Panc1 (cell line): ENCODE measurements around the gene SFTPD. TPM values are rescaled to one million over a fixed set of nuclear protein-coding genes. Genes with fewer than 3 reads are reported as not detected.
A peak's percentile ranks its signal among the peaks of the same experiment; 100 is the strongest.

ENCODE experiments used
- ATAC-seq: fragments of 200-7000 bp; cut with Tn5 transposase; 2 replicates; pipeline ENCODE4 v1.9.1; 2020; ENCODE audit warnings: mild to moderate bottlenecking, moderate library complexity
- BruUV-seq: library from RNA; stranded (reverse); fragments of 400-500 nt; replicated peaks from 2 replicates; lab custom pipeline; 2021; lab: Mats Ljungman, UMichigan
- CTCF ChIA-PET: fragments of 300-600 bp; sonication (Branson Sonifier 250); formaldehyde crosslinking; loops from one replicate; lab custom pipeline; 2022; ENCODE audit warnings: antibody characterized with exemption; lab: Charles Lee
- POLR2A ChIA-PET: fragments of 300-600 bp; sonication (Branson Sonifier 250); formaldehyde crosslinking; loops from one replicate; lab custom pipeline; 2022; ENCODE audit warnings: antibody characterized with exemption; lab: Charles Lee
- DNase-seq: peaks from one replicate; pipeline ENCODE4 v3.0.0-alpha.2; 2010; ENCODE audit warnings: low read depth, low spot score
- H3K27ac ChIP-seq: 2 replicates; pipeline ENCODE4 v1.5.1; 2011; ENCODE audit warnings: mild to moderate bottlenecking, low read length, inconsistent platforms
- H3K27me3 ChIP-seq: fragments of 200-500 bp; sonication (Bioruptor generic); 2 replicates; pipeline ENCODE4 v1.6.0; 2014; ENCODE audit warnings: low read length, inconsistent platforms; ENCODE audit not compliant: control insufficient read depth, insufficient read depth
- H3K36me3 ChIP-seq: fragments of 200-500 bp; sonication (Bioruptor generic); 2 replicates; pipeline ENCODE4 v1.5.1; 2014; ENCODE audit warnings: inconsistent platforms, mild to moderate bottlenecking, low read length, moderate library complexity; ENCODE audit not compliant: control insufficient read depth, insufficient read depth
- H3K4me1 ChIP-seq: 2 replicates; pipeline ENCODE4 v1.5.1; 2011; ENCODE audit warnings: inconsistent platforms, mild to moderate bottlenecking, low read length, moderate library complexity; ENCODE audit not compliant: control insufficient read depth, insufficient read depth
- H3K4me3 ChIP-seq, 2 experiments: 2 replicates each; pipeline ENCODE4 v1.5.1; 2011 to 2012; ENCODE audit warnings: low read depth in 2 of 2, low read length in 2 of 2, mild to moderate bottlenecking in 2 of 2, inconsistent platforms in 1 of 2, moderate library complexity in 1 of 2
- H3K9me3 ChIP-seq: fragments of 200-500 bp; sonication (Bioruptor generic); 2 replicates; pipeline ENCODE4 v1.5.1; 2014; ENCODE audit warnings: low read depth, mild to moderate bottlenecking, inconsistent platforms, low read length, moderate library complexity; ENCODE audit not compliant: control insufficient read depth, insufficient read depth
- POLR2AphosphoS5 ChIP-seq: IDR thresholded peaks from 2 replicates; pipeline ENCODE4 v1.6.1; 2012; ENCODE audit warnings: mild to moderate bottlenecking, low read depth, low read length, moderate library complexity
- SIN3A ChIP-seq: IDR thresholded peaks from 2 replicates; pipeline ENCODE4 v1.6.1; 2012; ENCODE audit warnings: low read depth, mild to moderate bottlenecking, low read length, moderate library complexity, borderline replicate concordance; ENCODE audit not compliant: insufficient read depth
- TCF7L2 ChIP-seq: IDR thresholded peaks from 2 replicates; pipeline ENCODE4 v1.6.1; 2011; ENCODE audit warnings: mild to moderate bottlenecking, low read depth, low read length, inconsistent platforms
- in situ Hi-C: cut with HindIII; loops from 2 replicates; pipeline ENCODE4 v1.10.0; 2016; ENCODE audit warnings: low sequenced_read_pairs, low pct_unique_long_range_greater_than_20kb
- intact Hi-C: fragments of 100-400 bp; cut with micrococcal nuclease; formaldehyde crosslinking; loops from one replicate; pipeline ENCODE4 v1.10.0; 2022; ENCODE audit not compliant: unreplicated experiment
- total RNA-seq: library from RNA; stranded (reverse); gene quantifications from one replicate; pipeline ENCODE4 v1.2.1, GENCODE V29; 2021; ENCODE audit not compliant: unreplicated experiment
- TF ChIP-seq, protein P1 (sequence below): fragments of 450-650 bp; IDR thresholded peaks from 2 replicates; pipeline ENCODE4 v1.5.1; 2017; ENCODE audit warnings: mild to moderate bottlenecking
- TF ChIP-seq, protein P2 (sequence below), 2 experiments: IDR thresholded peaks; 2 replicates each; pipeline ENCODE4 v1.6.1; 2011 to 2012; ENCODE audit warnings: low read depth in 2 of 2, control low read depth in 1 of 2, low read length in 1 of 2, mild to moderate bottlenecking in 1 of 2, moderate library complexity in 1 of 2; ENCODE audit not compliant: insufficient read depth in 1 of 2

SFTPD gene
- total RNA-seq, 1 experiment from 2014 or later: 0.36 TPM

DNA sequence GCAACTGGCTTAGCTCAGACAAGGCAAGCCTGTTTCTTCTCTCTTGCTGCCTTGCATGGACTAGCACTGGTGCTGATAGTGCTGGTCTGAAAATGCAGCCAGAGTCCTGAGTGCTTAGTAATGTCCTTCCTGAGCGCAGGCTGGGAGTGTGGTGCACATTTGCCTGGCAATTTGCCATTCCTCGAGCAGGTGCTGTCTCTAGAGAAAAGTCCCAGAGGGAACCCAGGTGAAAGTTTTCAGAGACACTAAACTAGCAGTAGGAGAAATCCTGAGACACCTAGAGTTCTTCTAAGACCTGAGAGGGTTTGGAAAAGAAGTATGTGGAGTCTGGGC is 1.9 kb downstream of the SFTPD start:
- TF ChIP-seq SIN3A (no peak), POLR2AphosphoS5 (no peak), TCF7L2 (no peak)
- TF ChIP-seq, protein P1, sequence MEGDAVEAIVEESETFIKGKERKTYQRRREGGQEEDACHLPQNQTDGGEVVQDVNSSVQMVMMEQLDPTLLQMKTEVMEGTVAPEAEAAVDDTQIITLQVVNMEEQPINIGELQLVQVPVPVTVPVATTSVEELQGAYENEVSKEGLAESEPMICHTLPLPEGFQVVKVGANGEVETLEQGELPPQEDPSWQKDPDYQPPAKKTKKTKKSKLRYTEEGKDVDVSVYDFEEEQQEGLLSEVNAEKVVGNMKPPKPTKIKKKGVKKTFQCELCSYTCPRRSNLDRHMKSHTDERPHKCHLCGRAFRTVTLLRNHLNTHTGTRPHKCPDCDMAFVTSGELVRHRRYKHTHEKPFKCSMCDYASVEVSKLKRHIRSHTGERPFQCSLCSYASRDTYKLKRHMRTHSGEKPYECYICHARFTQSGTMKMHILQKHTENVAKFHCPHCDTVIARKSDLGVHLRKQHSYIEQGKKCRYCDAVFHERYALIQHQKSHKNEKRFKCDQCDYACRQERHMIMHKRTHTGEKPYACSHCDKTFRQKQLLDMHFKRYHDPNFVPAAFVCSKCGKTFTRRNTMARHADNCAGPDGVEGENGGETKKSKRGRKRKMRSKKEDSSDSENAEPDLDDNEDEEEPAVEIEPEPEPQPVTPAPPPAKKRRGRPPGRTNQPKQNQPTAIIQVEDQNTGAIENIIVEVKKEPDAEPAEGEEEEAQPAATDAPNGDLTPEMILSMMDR: no peak
- TF ChIP-seq, protein P2, sequence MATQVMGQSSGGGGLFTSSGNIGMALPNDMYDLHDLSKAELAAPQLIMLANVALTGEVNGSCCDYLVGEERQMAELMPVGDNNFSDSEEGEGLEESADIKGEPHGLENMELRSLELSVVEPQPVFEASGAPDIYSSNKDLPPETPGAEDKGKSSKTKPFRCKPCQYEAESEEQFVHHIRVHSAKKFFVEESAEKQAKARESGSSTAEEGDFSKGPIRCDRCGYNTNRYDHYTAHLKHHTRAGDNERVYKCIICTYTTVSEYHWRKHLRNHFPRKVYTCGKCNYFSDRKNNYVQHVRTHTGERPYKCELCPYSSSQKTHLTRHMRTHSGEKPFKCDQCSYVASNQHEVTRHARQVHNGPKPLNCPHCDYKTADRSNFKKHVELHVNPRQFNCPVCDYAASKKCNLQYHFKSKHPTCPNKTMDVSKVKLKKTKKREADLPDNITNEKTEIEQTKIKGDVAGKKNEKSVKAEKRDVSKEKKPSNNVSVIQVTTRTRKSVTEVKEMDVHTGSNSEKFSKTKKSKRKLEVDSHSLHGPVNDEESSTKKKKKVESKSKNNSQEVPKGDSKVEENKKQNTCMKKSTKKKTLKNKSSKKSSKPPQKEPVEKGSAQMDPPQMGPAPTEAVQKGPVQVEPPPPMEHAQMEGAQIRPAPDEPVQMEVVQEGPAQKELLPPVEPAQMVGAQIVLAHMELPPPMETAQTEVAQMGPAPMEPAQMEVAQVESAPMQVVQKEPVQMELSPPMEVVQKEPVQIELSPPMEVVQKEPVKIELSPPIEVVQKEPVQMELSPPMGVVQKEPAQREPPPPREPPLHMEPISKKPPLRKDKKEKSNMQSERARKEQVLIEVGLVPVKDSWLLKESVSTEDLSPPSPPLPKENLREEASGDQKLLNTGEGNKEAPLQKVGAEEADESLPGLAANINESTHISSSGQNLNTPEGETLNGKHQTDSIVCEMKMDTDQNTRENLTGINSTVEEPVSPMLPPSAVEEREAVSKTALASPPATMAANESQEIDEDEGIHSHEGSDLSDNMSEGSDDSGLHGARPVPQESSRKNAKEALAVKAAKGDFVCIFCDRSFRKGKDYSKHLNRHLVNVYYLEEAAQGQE (IDR thresholded peaks at IDR 0.05; ENCODE audit: insufficient read depth in 1 of 2, low read depth in 2 of 2, low read length in 1 of 2): no peak
- intact Hi-C loops: no loop called here
- ATAC-seq (no peak), DNase-seq (no peak)
- no TSS peak for BruUV-seq
- Histone ChIP-seq H3K27me3 (peaks cover 17% of the 10 kb centered on the region), H3K9me3 (no peaks in the 10 kb centered on the region), H3K27ac (no peak overlapping the region), H3K36me3 (no peaks in the 10 kb centered on the region), H3K4me3 (no peak overlapping the region), H3K4me1 (no peaks in the 10 kb centered on the region)
- CTCF ChIA-PET: no interaction called here
- POLR2A ChIA-PET: no interaction called here
- in situ Hi-C loops: no loop called here

DNA sequence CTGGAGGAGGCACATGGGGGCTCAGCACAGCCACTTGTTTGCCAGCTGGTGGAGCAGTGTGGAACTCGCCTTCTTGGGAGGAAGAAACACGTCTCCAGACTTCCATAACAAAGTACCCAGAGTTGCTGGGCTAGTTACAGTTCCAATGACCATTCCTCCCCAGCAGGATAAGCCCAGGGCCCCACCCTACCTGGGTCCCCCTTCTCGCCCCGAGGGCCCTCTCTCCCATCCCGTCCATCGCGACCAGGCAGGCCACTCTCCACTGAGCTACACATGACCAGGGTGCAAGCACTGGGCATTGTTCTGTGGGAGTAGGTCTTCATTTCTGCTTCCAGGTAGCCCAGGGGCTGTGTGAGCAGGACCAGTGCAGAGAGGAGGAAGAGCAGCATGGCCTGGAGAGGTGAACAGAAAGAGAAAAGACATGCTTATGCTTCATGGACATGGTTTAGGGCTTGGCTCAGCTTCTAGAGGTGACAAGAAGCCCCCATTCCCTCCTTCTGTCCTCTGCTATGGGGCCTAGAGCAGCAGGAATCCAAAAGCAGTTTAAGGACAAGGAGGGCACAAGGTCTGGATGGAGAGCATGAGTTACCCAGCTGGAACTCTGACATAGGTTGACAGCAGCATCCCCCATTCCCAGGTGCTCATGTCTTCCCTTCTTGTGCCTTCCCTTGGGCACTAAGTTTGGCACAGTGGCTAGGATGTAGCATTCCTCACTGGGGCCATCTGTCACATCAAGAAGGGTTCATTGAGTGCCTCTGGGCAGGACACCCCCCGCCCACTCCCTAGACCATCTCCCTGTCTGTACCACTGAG is 2.4 kb downstream of the SFTPD start:
- ATAC-seq: peak; percentile 17; the same call in 1 of the 2 replicates
- in situ Hi-C loops (no loop called here), intact Hi-C loops (no loop called here)
- no peak for DNase-seq
- H3K36me3 ChIP-seq: no peaks in the 10 kb centered on the region
- POLR2A ChIA-PET: interaction anchor here (0.6 kb wide), 1 partner anchor 22 kb away, joined by 3 read pairs; no protein-coding TSS in a partner anchor
- no peak overlapping the region for H3K27ac ChIP-seq
- no peak overlapping the region for H3K4me3 ChIP-seq
- peaks cover 17% of the 10 kb centered on the region for H3K27me3 ChIP-seq
- H3K4me1 ChIP-seq: no peaks in the 10 kb centered on the region
- no TSS peak for BruUV-seq
- H3K9me3 ChIP-seq: no peaks in the 10 kb centered on the region
- TF ChIP-seq SIN3A (no peak), TCF7L2 (no peak), POLR2AphosphoS5 (no peak)
- TF ChIP-seq, protein P1: no peak
- TF ChIP-seq, protein P2 (IDR thresholded peaks at IDR 0.05; ENCODE audit: insufficient read depth in 1 of 2, low read depth in 2 of 2, low read length in 1 of 2): no peak
- CTCF ChIA-PET: no interaction called here
